HUES64 (cell line): Measurements from ENCODE around the gene CDH13.

Source experiments
- H3K27ac ChIP-seq: 2 replicates; pipeline ENCODE4 v1.7.0; 2013; ENCODE audit warnings: low read depth, low read length, inconsistent platforms
- H3K27me3 ChIP-seq: 2 replicates; pipeline ENCODE4 v1.6.1; 2013; ENCODE audit warnings: mild to moderate bottlenecking, low read length; ENCODE audit not compliant: insufficient read depth
- H3K36me3 ChIP-seq: 2 replicates; pipeline ENCODE4 v1.6.1; 2013; ENCODE audit warnings: mild to moderate bottlenecking, low read length; ENCODE audit not compliant: insufficient read depth
- H3K4me1 ChIP-seq: 2 replicates; pipeline ENCODE4 v1.6.1; 2013; ENCODE audit warnings: mild to moderate bottlenecking, low read length, moderate library complexity; ENCODE audit not compliant: insufficient read depth
- H3K4me3 ChIP-seq: 2 replicates; pipeline ENCODE4 v1.5.1; 2013; ENCODE audit warnings: mild to moderate bottlenecking, low read length, moderate library complexity
- H3K9ac ChIP-seq: 2 replicates; pipeline ENCODE4 v1.6.1; 2013; ENCODE audit warnings: mild to moderate bottlenecking, low read depth, low read length
- H3K9me3 ChIP-seq: 2 replicates; pipeline ENCODE4 v1.6.1; 2013; ENCODE audit warnings: low read depth, low read length; ENCODE audit not compliant: insufficient read depth
- WGBS: fragments of 150-250, 120-280 bp; methylation state at CpG from one replicate; pipeline ENCODE4 v1.1.7; 2013; ENCODE audit warnings: missing lambda C conversion rate; 5-methylcytosine and 5-hydroxymethylcytosine counted together

Gene CDH13

GRCh38 chr16:83603723-83604570 lies 977.2 kb downstream of the CDH13 start:
- 89% methylated on average over 4 of the region's 5 CpGs for WGBS
- Histone ChIP-seq H3K9me3 (no peaks in the 10 kb centered on the region), H3K4me1 (peaks cover 23% of the 10 kb centered on the region), H3K9ac (no peak overlapping the region), H3K27me3 (no peaks in the 10 kb centered on the region), H3K36me3 (no peaks in the 10 kb centered on the region), H3K27ac (peak overlapping the region; percentile 65; the same call in 1 of the 2 replicates), H3K4me3 (no peak overlapping the region)

GRCh38 chr16:83606486-83607030 lies 979.8 kb downstream of the CDH13 start:
- 88% methylated on average over 7 of the region's 7 CpGs for WGBS
- Histone ChIP-seq H3K9ac (no peak overlapping the region), H3K36me3 (no peaks in the 10 kb centered on the region), H3K4me1 (peaks cover 23% of the 10 kb centered on the region), H3K27me3 (no peaks in the 10 kb centered on the region), H3K4me3 (no peak overlapping the region), H3K27ac (no peak overlapping the region), H3K9me3 (no peaks in the 10 kb centered on the region)

GRCh38 chr16:83609178-83609577 lies 982.4 kb downstream of the CDH13 start:
- Histone ChIP-seq H3K4me3 (no peak overlapping the region), H3K4me1 (peaks cover 2% of the 10 kb centered on the region; the same call in 1 of the 2 replicates), H3K27me3 (no peaks in the 10 kb centered on the region), H3K27ac (no peak overlapping the region), H3K36me3 (no peaks in the 10 kb centered on the region), H3K9ac (no peak overlapping the region), H3K9me3 (peaks cover 9% of the 10 kb centered on the region; the same call in 1 of the 2 replicates)
- WGBS: 100% methylated on average over 2 of the region's 4 CpGs

- 98% methylated on average over 6 of the region's 7 CpGs for WGBS
- no peak overlapping the region for H3K4me3 ChIP-seq
- H3K36me3 ChIP-seq: no peaks in the 10 kb centered on the region
- H3K27me3 ChIP-seq: no peaks in the 10 kb centered on the region
- no peak overlapping the region for H3K9ac ChIP-seq
- H3K4me1 ChIP-seq: peaks cover 4% of the 10 kb centered on the region; the same call in 1 of the 2 replicates
- peaks cover 9% of the 10 kb centered on the region; the same call in 1 of the 2 replicates for H3K9me3 ChIP-seq
- H3K27ac ChIP-seq: no peak overlapping the region
These were observed 988.6 kb downstream of the CDH13 start for GRCh38 chr16:83615141-83615952.

GRCh38 chr16:83615953-83616350 lies 989.2 kb downstream of the CDH13 start:
- H3K36me3 ChIP-seq: no peaks in the 10 kb centered on the region
- peaks cover 9% of the 10 kb centered on the region; the same call in 1 of the 2 replicates for H3K9me3 ChIP-seq
- no peak overlapping the region for H3K9ac ChIP-seq
- no peak overlapping the region for H3K27ac ChIP-seq
- peaks cover 4% of the 10 kb centered on the region; the same call in 1 of the 2 replicates for H3K4me1 ChIP-seq
- H3K4me3 ChIP-seq: no peak overlapping the region
- H3K27me3 ChIP-seq: no peaks in the 10 kb centered on the region
- WGBS: 98% methylated on average over 8 of the region's 8 CpGs

GRCh38 chr16:83619381-83620150 lies 992.8 kb downstream of the CDH13 start:
- no peaks in the 10 kb centered on the region for H3K27me3 ChIP-seq
- no peaks in the 10 kb centered on the region for H3K9me3 ChIP-seq
- WGBS: 80% methylated on average over 12 of the region's 12 CpGs
- no peak overlapping the region for H3K27ac ChIP-seq
- no peaks in the 10 kb centered on the region for H3K36me3 ChIP-seq
- H3K4me3 ChIP-seq: no peak overlapping the region
- peaks cover 10% of the 10 kb centered on the region for H3K4me1 ChIP-seq
- no peak overlapping the region for H3K9ac ChIP-seq

- H3K9me3 ChIP-seq: no peaks in the 10 kb centered on the region
- no peak overlapping the region for H3K9ac ChIP-seq
- no peak overlapping the region for H3K4me3 ChIP-seq
- peaks cover 17% of the 10 kb centered on the region for H3K4me1 ChIP-seq
- H3K27me3 ChIP-seq: no peaks in the 10 kb centered on the region
- no peak overlapping the region for H3K27ac ChIP-seq
- WGBS: 97% methylated on average over 7 of the region's 7 CpGs
- no peaks in the 10 kb centered on the region for H3K36me3 ChIP-seq
These were observed 995.2 kb downstream of the CDH13 start for GRCh38 chr16:83622010-83622409.

GRCh38 chr16:83623091-83623730 lies 996.4 kb downstream of the CDH13 start:
- Histone ChIP-seq H3K4me1 (peaks cover 17% of the 10 kb centered on the region), H3K36me3 (no peaks in the 10 kb centered on the region), H3K9ac (no peak overlapping the region), H3K9me3 (no peaks in the 10 kb centered on the region), H3K27me3 (no peaks in the 10 kb centered on the region), H3K4me3 (no peak overlapping the region), H3K27ac (no peak overlapping the region)
- 90% methylated on average over 17 of the region's 17 CpGs for WGBS

- H3K36me3 ChIP-seq: no peaks in the 10 kb centered on the region
- H3K9me3 ChIP-seq: no peaks in the 10 kb centered on the region
- H3K27me3 ChIP-seq: no peaks in the 10 kb centered on the region
- H3K27ac ChIP-seq: no peak overlapping the region
- no peak overlapping the region for H3K9ac ChIP-seq
- peaks cover 17% of the 10 kb centered on the region for H3K4me1 ChIP-seq
- H3K4me3 ChIP-seq: no peak overlapping the region
- 89% methylated on average over 6 of the region's 6 CpGs for WGBS
These were observed 997.1 kb downstream of the CDH13 start for GRCh38 chr16:83623892-83624291.

- H3K4me1 ChIP-seq: peaks cover 14% of the 10 kb centered on the region
- no peak overlapping the region for H3K9ac ChIP-seq
- H3K4me3 ChIP-seq: no peak overlapping the region
- no peaks in the 10 kb centered on the region for H3K27me3 ChIP-seq
- WGBS: 71% methylated on average over 11 of the region's 11 CpGs
- no peak overlapping the region for H3K27ac ChIP-seq
- H3K9me3 ChIP-seq: no peaks in the 10 kb centered on the region
- H3K36me3 ChIP-seq: no peaks in the 10 kb centered on the region
These were observed 997.8 kb downstream of the CDH13 start for GRCh38 chr16:83624429-83625120.
